ENCODE data around the gene DPP10. TPM values are rescaled to one million over a fixed set of nuclear protein-coding genes. Genes with fewer than 3 reads are reported as not detected.

DPP10 gene
- total and polyA plus RNA-seq, 10 of the 15 experiments (the other 5 are each of a cell fraction or from before 2014, with no cell fraction given) = not detected

DNA sequence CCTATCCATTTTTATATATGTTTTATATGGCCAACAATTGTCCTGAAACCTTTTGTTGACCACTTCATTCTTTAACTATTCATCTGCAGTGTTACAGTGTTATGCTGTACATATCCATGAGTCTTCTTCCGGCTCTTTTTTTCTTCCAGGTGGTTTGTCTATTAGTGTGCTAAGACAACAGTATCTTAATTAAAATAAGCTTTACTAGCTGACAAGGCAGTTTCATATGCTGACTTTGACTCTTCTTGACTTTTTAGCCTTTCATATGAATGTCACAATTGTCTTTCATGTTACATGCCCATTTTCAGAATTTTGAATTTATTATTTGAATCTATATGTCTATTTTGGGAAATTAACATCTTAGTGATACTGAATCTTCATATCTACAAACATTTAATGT lies 1249.0 kb downstream of the DPP10 start (continued):
- TF ChIP-seq, protein P1, sequence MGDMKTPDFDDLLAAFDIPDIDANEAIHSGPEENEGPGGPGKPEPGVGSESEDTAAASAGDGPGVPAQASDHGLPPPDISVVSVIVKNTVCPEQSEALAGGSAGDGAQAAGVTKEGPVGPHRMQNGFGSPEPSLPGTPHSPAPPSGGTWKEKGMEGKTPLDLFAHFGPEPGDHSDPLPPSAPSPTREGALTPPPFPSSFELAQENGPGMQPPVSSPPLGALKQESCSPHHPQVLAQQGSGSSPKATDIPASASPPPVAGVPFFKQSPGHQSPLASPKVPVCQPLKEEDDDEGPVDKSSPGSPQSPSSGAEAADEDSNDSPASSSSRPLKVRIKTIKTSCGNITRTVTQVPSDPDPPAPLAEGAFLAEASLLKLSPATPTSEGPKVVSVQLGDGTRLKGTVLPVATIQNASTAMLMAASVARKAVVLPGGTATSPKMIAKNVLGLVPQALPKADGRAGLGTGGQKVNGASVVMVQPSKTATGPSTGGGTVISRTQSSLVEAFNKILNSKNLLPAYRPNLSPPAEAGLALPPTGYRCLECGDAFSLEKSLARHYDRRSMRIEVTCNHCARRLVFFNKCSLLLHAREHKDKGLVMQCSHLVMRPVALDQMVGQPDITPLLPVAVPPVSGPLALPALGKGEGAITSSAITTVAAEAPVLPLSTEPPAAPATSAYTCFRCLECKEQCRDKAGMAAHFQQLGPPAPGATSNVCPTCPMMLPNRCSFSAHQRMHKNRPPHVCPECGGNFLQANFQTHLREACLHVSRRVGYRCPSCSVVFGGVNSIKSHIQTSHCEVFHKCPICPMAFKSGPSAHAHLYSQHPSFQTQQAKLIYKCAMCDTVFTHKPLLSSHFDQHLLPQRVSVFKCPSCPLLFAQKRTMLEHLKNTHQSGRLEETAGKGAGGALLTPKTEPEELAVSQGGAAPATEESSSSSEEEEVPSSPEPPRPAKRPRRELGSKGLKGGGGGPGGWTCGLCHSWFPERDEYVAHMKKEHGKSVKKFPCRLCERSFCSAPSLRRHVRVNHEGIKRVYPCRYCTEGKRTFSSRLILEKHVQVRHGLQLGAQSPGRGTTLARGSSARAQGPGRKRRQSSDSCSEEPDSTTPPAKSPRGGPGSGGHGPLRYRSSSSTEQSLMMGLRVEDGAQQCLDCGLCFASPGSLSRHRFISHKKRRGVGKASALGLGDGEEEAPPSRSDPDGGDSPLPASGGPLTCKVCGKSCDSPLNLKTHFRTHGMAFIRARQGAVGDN (IDR thresholded peaks at IDR 0.05) = no peak
- TF ChIP-seq ZNF24 (IDR thresholded peaks at IDR 0.05) (no peak), BMI1 (IDR thresholded peaks at IDR 0.05; ENCODE audit: borderline replicate concordance) (no peak)

DNA sequence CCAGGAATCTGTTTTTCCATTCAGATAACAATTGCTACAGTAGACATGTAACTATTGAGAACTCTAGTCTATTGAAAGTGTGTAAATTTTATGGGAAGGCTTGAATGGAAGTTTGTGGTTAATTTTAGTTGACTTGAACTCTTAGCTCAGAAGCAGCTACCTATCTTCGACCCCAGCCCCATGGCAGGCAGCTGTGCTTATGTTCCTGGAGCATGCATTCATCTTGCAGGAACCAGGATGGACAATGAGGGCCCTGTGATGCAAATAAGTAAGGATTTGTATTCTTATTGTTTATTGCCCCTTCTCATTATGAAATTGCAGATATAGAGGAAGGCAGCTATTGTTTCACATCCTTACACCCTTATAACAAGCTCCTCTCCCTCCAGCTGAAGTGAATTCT lies 1252.2 kb downstream of the DPP10 start:
- intact Hi-C loops (cut with micrococcal nuclease; ENCODE audit: unreplicated experiment) = no loop called here
- Histone ChIP-seq H3K36me3 (ENCODE audit: control insufficient read depth in 2 of 2, insufficient read depth in 2 of 2, low read length in 1 of 2) (no peaks in the 10 kb centered on the region), H3K9ac (ENCODE audit: control insufficient read depth, insufficient read depth, low read length) (no peak overlapping the region), H2AFZ (ENCODE audit: control insufficient read depth, low read depth, low read length) (no peak overlapping the region), H3K4me1 (ENCODE audit: control insufficient read depth, insufficient read depth, low read length) (no peaks in the 10 kb centered on the region), H4K20me1 (ENCODE audit: control insufficient read depth, insufficient read depth) (no peaks in the 10 kb centered on the region), H3K4me3 (no peak overlapping the region), H3K27ac (ENCODE audit: control insufficient read depth, insufficient read depth) (no peak overlapping the region), H3K27me3 (replicated peaks in 1 of 2; ENCODE audit: control insufficient read depth in 2 of 2, insufficient read depth in 2 of 2, low read length in 1 of 2) (no peaks in the 10 kb centered on the region), H3K79me2 (ENCODE audit: control insufficient read depth, insufficient read depth, low read length) (no peaks in the 10 kb centered on the region), H3K9me3 (replicated peaks; ENCODE audit: control insufficient read depth, insufficient read depth, low read length) (no peaks in the 10 kb centered on the region), H3K4me2 (ENCODE audit: control insufficient read depth, insufficient read depth) (no peak overlapping the region)
- 0% methylated on average over 1 of the region's 1 CpG for WGBS (ENCODE audit: insufficient coverage, insufficient replicate concordance, low lambda C conversion rate, missing lambda C conversion rate)
- ATAC-seq = no peak
- in situ Hi-C loops (cut with MboI) = no loop called here
- DNase-seq (ENCODE audit: low read depth, low spot score) = no peak
- TF ChIP-seq MYB (IDR thresholded peaks at IDR 0.05; ENCODE audit: borderline replicate concordance, low read depth, low read length) (no peak), SREBF2 (IDR thresholded peaks at IDR 0.05; ENCODE audit: low read length) (no peak), EGR1 (IDR thresholded peaks at IDR 0.05; ENCODE audit: borderline replicate concordance in 1 of 2, low read depth in 2 of 2, low read length in 2 of 2) (no peak), STAT3 (IDR thresholded peaks at IDR 0.05; ENCODE audit: low read depth, low read length) (no peak), RUNX3 (IDR thresholded peaks at IDR 0.05; ENCODE audit: low read length) (no peak), EP300 (IDR thresholded peaks at IDR 0.05; ENCODE audit: borderline replicate concordance in 1 of 2, control insufficient read depth in 1 of 2, low read depth in 2 of 2, low read length in 2 of 2) (no peak), CEBPB (IDR thresholded peaks at IDR 0.05; ENCODE audit: borderline replicate concordance in 1 of 2, low read depth in 2 of 2, low read length in 2 of 2) (no peak), PML (IDR thresholded peaks at IDR 0.05; ENCODE audit: low read length) (no peak)
- TF ChIP-seq, protein P2, sequence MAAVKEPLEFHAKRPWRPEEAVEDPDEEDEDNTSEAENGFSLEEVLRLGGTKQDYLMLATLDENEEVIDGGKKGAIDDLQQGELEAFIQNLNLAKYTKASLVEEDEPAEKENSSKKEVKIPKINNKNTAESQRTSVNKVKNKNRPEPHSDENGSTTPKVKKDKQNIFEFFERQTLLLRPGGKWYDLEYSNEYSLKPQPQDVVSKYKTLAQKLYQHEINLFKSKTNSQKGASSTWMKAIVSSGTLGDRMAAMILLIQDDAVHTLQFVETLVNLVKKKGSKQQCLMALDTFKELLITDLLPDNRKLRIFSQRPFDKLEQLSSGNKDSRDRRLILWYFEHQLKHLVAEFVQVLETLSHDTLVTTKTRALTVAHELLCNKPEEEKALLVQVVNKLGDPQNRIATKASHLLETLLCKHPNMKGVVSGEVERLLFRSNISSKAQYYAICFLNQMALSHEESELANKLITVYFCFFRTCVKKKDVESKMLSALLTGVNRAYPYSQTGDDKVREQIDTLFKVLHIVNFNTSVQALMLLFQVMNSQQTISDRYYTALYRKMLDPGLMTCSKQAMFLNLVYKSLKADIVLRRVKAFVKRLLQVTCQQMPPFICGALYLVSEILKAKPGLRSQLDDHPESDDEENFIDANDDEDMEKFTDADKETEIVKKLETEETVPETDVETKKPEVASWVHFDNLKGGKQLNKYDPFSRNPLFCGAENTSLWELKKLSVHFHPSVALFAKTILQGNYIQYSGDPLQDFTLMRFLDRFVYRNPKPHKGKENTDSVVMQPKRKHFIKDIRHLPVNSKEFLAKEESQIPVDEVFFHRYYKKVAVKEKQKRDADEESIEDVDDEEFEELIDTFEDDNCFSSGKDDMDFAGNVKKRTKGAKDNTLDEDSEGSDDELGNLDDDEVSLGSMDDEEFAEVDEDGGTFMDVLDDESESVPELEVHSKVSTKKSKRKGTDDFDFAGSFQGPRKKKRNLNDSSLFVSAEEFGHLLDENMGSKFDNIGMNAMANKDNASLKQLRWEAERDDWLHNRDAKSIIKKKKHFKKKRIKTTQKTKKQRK (IDR thresholded peaks at IDR 0.05; ENCODE audit: low read depth, low read length) = no peak
- TF ChIP-seq, protein P3, sequence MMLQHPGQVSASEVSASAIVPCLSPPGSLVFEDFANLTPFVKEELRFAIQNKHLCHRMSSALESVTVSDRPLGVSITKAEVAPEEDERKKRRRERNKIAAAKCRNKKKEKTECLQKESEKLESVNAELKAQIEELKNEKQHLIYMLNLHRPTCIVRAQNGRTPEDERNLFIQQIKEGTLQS (IDR thresholded peaks at IDR 0.05; ENCODE audit: borderline replicate concordance, extremely low read depth, low read depth, low read length) = no peak
- TF ChIP-seq, protein P4, sequence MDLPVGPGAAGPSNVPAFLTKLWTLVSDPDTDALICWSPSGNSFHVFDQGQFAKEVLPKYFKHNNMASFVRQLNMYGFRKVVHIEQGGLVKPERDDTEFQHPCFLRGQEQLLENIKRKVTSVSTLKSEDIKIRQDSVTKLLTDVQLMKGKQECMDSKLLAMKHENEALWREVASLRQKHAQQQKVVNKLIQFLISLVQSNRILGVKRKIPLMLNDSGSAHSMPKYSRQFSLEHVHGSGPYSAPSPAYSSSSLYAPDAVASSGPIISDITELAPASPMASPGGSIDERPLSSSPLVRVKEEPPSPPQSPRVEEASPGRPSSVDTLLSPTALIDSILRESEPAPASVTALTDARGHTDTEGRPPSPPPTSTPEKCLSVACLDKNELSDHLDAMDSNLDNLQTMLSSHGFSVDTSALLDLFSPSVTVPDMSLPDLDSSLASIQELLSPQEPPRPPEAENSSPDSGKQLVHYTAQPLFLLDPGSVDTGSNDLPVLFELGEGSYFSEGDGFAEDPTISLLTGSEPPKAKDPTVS (IDR thresholded peaks at IDR 0.05; ENCODE audit: low read depth, low read length) = no peak
- SMC1A ChIA-PET (ENCODE audit: uncharacterized antibody, unreplicated experiment) = no interaction called here
- BruUV-seq (replicated peaks) = no TSS peak
- FAIRE-seq = no peak
- RAD21 ChIA-PET (ENCODE audit: unreplicated experiment) = no interaction called here
- POLR2A ChIA-PET = no interaction called here
- CTCF ChIA-PET = no interaction called here

All from GM12878 (cell line).